Heart left ventricle (tissue), 13 donors: ENCODE results near the gene GAREM1.
"Not testable (repeated sequence)": the region's sequence is repeated elsewhere in the genome, so short reads cannot be mapped to it uniquely, and the experiment has no call there.

Experiments used
- CTCF ChIP-seq, 12 donors: fragments of 200-600 bp; sonication (generic) in 4 of 12; IDR thresholded peaks; one replicate each; pipeline versions ENCODE4 v1.5.0 to v1.8.0; 2018 to 2022; ENCODE audit warnings: antibody characterized with exemption in 12 of 12, mild to moderate bottlenecking in 5 of 12
- POLR2A ChIP-seq, 2 donors: fragments of 450-650 bp; IDR thresholded peaks; one replicate each; pipeline ENCODE4 v1.6.1; 2017; ENCODE audit warnings: antibody characterized with exemption in 2 of 2, mild to moderate bottlenecking in 2 of 2, moderate library complexity in 2 of 2
- donor health status: ischemic (EF 13 %, LVEDD 7.1; RV severe dilation, severe dysfunction).
- donor health status: DM: no; HTN: yes; CAD: no.
- donor health status: DM: no; HTN: no; CAD: no.
- donor health status: ischemic (EF 25% LVEDD 6.9; RV normal size, moderate dysfunction).
- donor health status: ischemic (EF 25% LVEDD 5.7; RV mildly dilated, moderate dysfunction).
- donor health status: ischemic (EF 35%, LVEDD 5.7; RV mildly dilated, moderate dysfunction).
- donor health status: nonischemic (EF 11% LVEDD 7.7; RV severe dilation, severe dysfunction).
- donor health status: DM: yes; HTN: yes; CAD: no.
- donor health status: PGD.
- donor health status: ischemic (EF 29% LVEDD 5.4; RV normal size, mild dysfunction).
- donor health status: nonischemic (EF 23%, LVEDD 6.1; RV moderate dilation, normal function).

- TF ChIP-seq CTCF, POLR2A (IDR thresholded peaks at IDR 0.05): not testable (repeated sequence)
Measured at GRCh38 chr18:32233348-32233747, 237.3 kb downstream of the GAREM1 start.
